ENCODE data around the gene BCL10.

BCL10 gene

GRCh38 chr1:85297855-85298629, 21.6 kb upstream of the BCL10 start:
- peak; percentile 95 for DNase-seq (ENCODE audit: low read depth, low spot score)

- no peak for DNase-seq (ENCODE audit: low read depth, low spot score)
These were observed 21.1 kb upstream of the BCL10 start for GRCh38 chr1:85297538-85297854.

- peak; percentile 42 for DNase-seq (ENCODE audit: low read depth, low spot score)
These were observed 20.5 kb upstream of the BCL10 start for GRCh38 chr1:85296980-85297379.

- DNase-seq (ENCODE audit: low read depth, low spot score), result no peak
These were observed 19.2 kb upstream of the BCL10 start for GRCh38 chr1:85295654-85296053.

- DNase-seq (ENCODE audit: low read depth, low spot score), result peak; percentile 74
These were observed 18.6 kb upstream of the BCL10 start for GRCh38 chr1:85295006-85295431.

- DNase-seq (ENCODE audit: low read depth, low spot score), result no peak
These were observed 14.4 kb upstream of the BCL10 start for GRCh38 chr1:85290826-85291225.

GRCh38 chr1:85289848-85290335, 13.5 kb upstream of the BCL10 start:
- no peak for DNase-seq (ENCODE audit: low read depth, low spot score)

GRCh38 chr1:85289207-85289847, 12.9 kb upstream of the BCL10 start:
- peak; percentile 89 for DNase-seq (ENCODE audit: low read depth, low spot score)

- DNase-seq (ENCODE audit: low read depth, low spot score), result no peak
These were observed 7.8 kb upstream of the BCL10 start for GRCh38 chr1:85284202-85284601.

- no peak for DNase-seq (ENCODE audit: low read depth, low spot score)
These were observed 7.2 kb upstream of the BCL10 start for GRCh38 chr1:85283475-85284199.

GRCh38 chr1:85282424-85282823, 6.0 kb upstream of the BCL10 start:
- DNase-seq (ENCODE audit: low read depth, low spot score), result no peak

- DNase-seq (ENCODE audit: low read depth, low spot score), result no peak
These were observed 4.2 kb upstream of the BCL10 start for GRCh38 chr1:85280636-85281035.

- no peak for DNase-seq (ENCODE audit: low read depth, low spot score)
These were observed 3.1 kb upstream of the BCL10 start for GRCh38 chr1:85279458-85280080.

GRCh38 chr1:85278853-85279314, 2.5 kb upstream of the BCL10 start:
- DNase-seq (ENCODE audit: low read depth, low spot score), result peak; percentile 82

GRCh38 chr1:85277802-85278201, 1.4 kb upstream of the BCL10 start:
- no peak for DNase-seq (ENCODE audit: low read depth, low spot score)

- no peak for DNase-seq (ENCODE audit: low read depth, low spot score)
These were observed 677 bp upstream of the BCL10 start for GRCh38 chr1:85276978-85277639.

GRCh38 chr1:85275701-85276214, 674 bp downstream of the BCL10 start:
- DNase-seq (ENCODE audit: low read depth, low spot score), result no peak

- DNase-seq (ENCODE audit: low read depth, low spot score), result peak; percentile 61
These were observed 1.4 kb downstream of the BCL10 start for GRCh38 chr1:85274969-85275453.

GRCh38 chr1:85273397-85273796, 3.0 kb downstream of the BCL10 start:
- no peak for DNase-seq (ENCODE audit: low read depth, low spot score)

- no peak for DNase-seq (ENCODE audit: low read depth, low spot score)
These were observed 7.4 kb downstream of the BCL10 start for GRCh38 chr1:85268801-85269585.

All from astrocyte of the hippocampus (primary cell).